Measurements from ENCODE around the gene SLC16A7.

SLC16A7 gene

DNA sequence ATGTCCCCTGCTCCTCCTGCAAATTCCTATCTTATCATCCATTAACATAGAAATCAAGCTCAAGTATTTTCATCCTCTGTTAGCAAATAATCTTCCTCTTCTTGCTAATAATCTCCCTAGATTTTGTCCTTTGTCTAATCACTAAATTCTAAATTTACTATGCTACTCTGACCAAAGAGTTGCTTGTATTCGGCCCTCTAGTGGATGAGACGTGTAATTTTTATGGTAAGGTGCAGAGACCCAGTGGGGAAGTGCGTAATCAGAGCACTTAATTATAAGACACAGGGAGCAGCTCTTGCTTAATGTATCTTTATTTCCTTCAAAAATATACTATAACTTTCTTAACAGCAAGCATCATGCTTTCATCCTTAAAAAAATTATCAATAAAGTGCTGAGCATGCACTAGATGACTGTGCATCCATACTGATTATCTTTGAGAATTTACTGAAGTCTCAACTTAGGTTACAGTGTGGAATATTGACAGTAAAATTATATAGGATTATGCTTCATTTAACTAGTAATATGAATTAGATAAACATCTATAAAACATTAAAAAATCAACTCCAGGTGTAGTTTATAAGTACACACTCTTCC, 212.6 kb downstream of the SLC16A7 start:
- Histone ChIP-seq H3K9me3 (ENCODE audit: control insufficient read depth, low read length) (no peaks in the 10 kb centered on the region), H3K36me3 (ENCODE audit: control insufficient read depth, insufficient read depth, low read length) (no peaks in the 10 kb centered on the region), H3K4me3 (ENCODE audit: insufficient read depth, low read depth, low read length, poor library complexity, severe bottlenecking) (no peak overlapping the region), H3K27ac (ENCODE audit: insufficient read depth, low read length, poor library complexity, severe bottlenecking) (no peak overlapping the region), H3K4me1 (ENCODE audit: control insufficient read depth, insufficient read depth, low read length, poor library complexity, severe bottlenecking) (no peaks in the 10 kb centered on the region), H3K27me3 (replicated peaks; ENCODE audit: control insufficient read depth, insufficient read depth, low read length, poor library complexity, severe bottlenecking) (no peaks in the 10 kb centered on the region)
- DNase-seq = no peak

DNA sequence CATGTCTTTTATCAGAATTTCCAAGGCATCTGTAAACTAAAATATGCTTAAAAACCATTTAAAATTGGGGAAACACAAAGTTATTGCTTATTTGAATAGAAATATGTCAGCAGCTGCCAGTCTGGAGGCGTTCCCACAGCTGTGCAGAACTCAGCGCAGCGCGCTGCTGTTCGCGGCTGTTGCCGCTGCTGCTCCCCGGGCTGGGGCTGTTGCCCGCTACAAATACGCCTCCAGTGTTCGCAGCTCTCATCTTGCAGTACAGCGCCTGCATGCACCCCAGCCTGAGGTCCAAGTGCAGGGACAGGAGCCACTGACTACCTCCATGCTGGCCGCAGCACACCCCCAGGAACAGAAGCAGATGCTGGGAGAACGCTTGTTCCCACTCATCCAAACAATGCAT, 216.2 kb downstream of the SLC16A7 start:
- DNase-seq = no peak
- no peaks in the 10 kb centered on the region for H3K27me3 ChIP-seq (replicated peaks; ENCODE audit: control insufficient read depth, insufficient read depth, low read length, poor library complexity, severe bottlenecking)

DNA sequence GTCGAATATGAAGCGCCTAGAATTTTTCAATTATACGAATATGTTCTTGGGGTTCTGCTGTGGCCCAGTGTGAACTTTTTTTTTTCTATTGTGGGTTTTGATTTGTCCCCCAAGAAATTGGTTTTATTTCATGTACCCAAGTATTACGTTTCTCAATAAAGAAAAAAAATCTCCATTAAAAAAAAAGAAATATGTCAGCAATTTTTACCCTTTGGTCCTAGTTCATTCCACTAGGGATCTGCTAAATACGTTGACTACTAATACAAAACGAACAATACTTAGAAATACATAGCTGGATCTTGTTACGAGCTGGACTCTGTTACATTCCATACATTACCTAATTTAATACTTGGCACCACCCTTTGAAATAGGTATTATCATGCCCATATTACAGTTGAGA, 216.9 kb downstream of the SLC16A7 start:
- H3K27me3 ChIP-seq (replicated peaks; ENCODE audit: control insufficient read depth, insufficient read depth, low read length, poor library complexity, severe bottlenecking) = no peaks in the 10 kb centered on the region
- no peak overlapping the region for H3K27ac ChIP-seq (ENCODE audit: insufficient read depth, low read length, poor library complexity, severe bottlenecking)
- no peaks in the 10 kb centered on the region for H3K36me3 ChIP-seq (ENCODE audit: control insufficient read depth, insufficient read depth, low read length)
- H3K4me3 ChIP-seq (ENCODE audit: insufficient read depth, low read depth, low read length, poor library complexity, severe bottlenecking) = no peak overlapping the region
- no peak for DNase-seq
- no peaks in the 10 kb centered on the region for H3K4me1 ChIP-seq (ENCODE audit: control insufficient read depth, insufficient read depth, low read length, poor library complexity, severe bottlenecking)
- H3K9me3 ChIP-seq (ENCODE audit: control insufficient read depth, low read length) = no peaks in the 10 kb centered on the region

More for the DNA sequence above, 216.2 kb downstream of the SLC16A7 start:
- Histone ChIP-seq H3K4me1 (ENCODE audit: control insufficient read depth, insufficient read depth, low read length, poor library complexity, severe bottlenecking) (no peaks in the 10 kb centered on the region), H3K4me3 (ENCODE audit: insufficient read depth, low read depth, low read length, poor library complexity, severe bottlenecking) (no peak overlapping the region), H3K36me3 (ENCODE audit: control insufficient read depth, insufficient read depth, low read length) (no peaks in the 10 kb centered on the region), H3K9me3 (ENCODE audit: control insufficient read depth, low read length) (no peaks in the 10 kb centered on the region), H3K27ac (ENCODE audit: insufficient read depth, low read length, poor library complexity, severe bottlenecking) (no peak overlapping the region)

- DNase-seq = no peak
- H3K9me3 ChIP-seq (ENCODE audit: control insufficient read depth, low read length) = no peaks in the 10 kb centered on the region
- no peaks in the 10 kb centered on the region for H3K27me3 ChIP-seq (replicated peaks; ENCODE audit: control insufficient read depth, insufficient read depth, low read length, poor library complexity, severe bottlenecking)
- H3K4me1 ChIP-seq (ENCODE audit: control insufficient read depth, insufficient read depth, low read length, poor library complexity, severe bottlenecking) = no peaks in the 10 kb centered on the region
- H3K4me3 ChIP-seq (ENCODE audit: insufficient read depth, low read depth, low read length, poor library complexity, severe bottlenecking) = no peak overlapping the region
- no peaks in the 10 kb centered on the region for H3K36me3 ChIP-seq (ENCODE audit: control insufficient read depth, insufficient read depth, low read length)
- H3K27ac ChIP-seq (ENCODE audit: insufficient read depth, low read length, poor library complexity, severe bottlenecking) = no peak overlapping the region
Measured at GRCh38 chr12:59820594-59821011, 224.8 kb downstream of the SLC16A7 start.

DNA sequence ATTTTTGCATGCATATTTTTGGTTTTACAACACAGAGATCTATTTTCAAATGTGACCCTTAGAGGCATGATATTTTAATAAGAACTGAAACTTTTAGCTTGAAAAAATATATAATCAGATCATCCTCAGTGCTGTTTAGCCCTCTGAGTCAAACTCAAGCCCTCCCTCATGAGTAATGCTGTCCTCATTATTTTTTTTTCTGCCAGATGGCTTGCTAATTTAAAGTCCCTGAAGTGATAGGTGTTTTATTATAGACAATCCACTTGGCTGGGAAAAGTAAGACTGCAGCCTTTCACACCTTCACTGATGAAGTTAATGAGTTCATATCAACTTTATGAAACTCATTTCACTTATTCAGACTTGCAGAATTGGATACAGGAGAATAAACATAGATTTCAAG, 227.7 kb downstream of the SLC16A7 start:
- H3K36me3 ChIP-seq (ENCODE audit: control insufficient read depth, insufficient read depth, low read length) = no peaks in the 10 kb centered on the region
- DNase-seq = no peak
- H3K9me3 ChIP-seq (ENCODE audit: control insufficient read depth, low read length) = no peaks in the 10 kb centered on the region
- no peak overlapping the region for H3K27ac ChIP-seq (ENCODE audit: insufficient read depth, low read length, poor library complexity, severe bottlenecking)
- no peak overlapping the region for H3K4me3 ChIP-seq (ENCODE audit: insufficient read depth, low read depth, low read length, poor library complexity, severe bottlenecking)
- no peaks in the 10 kb centered on the region for H3K4me1 ChIP-seq (ENCODE audit: control insufficient read depth, insufficient read depth, low read length, poor library complexity, severe bottlenecking)
- H3K27me3 ChIP-seq (replicated peaks; ENCODE audit: control insufficient read depth, insufficient read depth, low read length, poor library complexity, severe bottlenecking) = no peaks in the 10 kb centered on the region

- no peaks in the 10 kb centered on the region for H3K4me1 ChIP-seq (ENCODE audit: control insufficient read depth, insufficient read depth, low read length, poor library complexity, severe bottlenecking)
- H3K27ac ChIP-seq (ENCODE audit: insufficient read depth, low read length, poor library complexity, severe bottlenecking) = no peak overlapping the region
- no peaks in the 10 kb centered on the region for H3K27me3 ChIP-seq (replicated peaks; ENCODE audit: control insufficient read depth, insufficient read depth, low read length, poor library complexity, severe bottlenecking)
- DNase-seq = no peak
- no peaks in the 10 kb centered on the region for H3K9me3 ChIP-seq (ENCODE audit: control insufficient read depth, low read length)
- H3K36me3 ChIP-seq (ENCODE audit: control insufficient read depth, insufficient read depth, low read length) = no peaks in the 10 kb centered on the region
- no peak overlapping the region for H3K4me3 ChIP-seq (ENCODE audit: insufficient read depth, low read depth, low read length, poor library complexity, severe bottlenecking)
Measured at GRCh38 chr12:59827767-59828166, 231.9 kb downstream of the SLC16A7 start.

DNA sequence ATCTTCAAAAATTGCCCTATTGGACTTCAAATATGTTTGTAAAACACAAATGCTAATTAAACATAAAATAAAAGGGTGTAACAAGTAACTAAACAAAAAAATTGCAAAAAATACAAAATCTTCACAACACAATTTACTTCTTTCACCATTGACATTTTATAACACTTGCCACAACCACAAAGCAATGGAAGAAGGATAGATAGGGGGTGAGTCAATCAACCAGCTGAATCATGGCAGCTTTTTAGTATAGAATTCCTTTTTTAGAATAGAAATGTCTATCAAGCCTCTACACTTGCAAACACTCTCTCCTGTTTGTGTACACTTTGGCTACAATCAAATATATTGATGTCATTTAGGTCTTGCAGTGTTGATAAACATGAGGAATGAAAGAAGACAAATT, 232.7 kb downstream of the SLC16A7 start:
- Histone ChIP-seq H3K9me3 (ENCODE audit: control insufficient read depth, low read length) (no peaks in the 10 kb centered on the region), H3K27ac (ENCODE audit: insufficient read depth, low read length, poor library complexity, severe bottlenecking) (no peak overlapping the region), H3K4me3 (ENCODE audit: insufficient read depth, low read depth, low read length, poor library complexity, severe bottlenecking) (no peak overlapping the region), H3K27me3 (replicated peaks; ENCODE audit: control insufficient read depth, insufficient read depth, low read length, poor library complexity, severe bottlenecking) (no peaks in the 10 kb centered on the region), H3K4me1 (ENCODE audit: control insufficient read depth, insufficient read depth, low read length, poor library complexity, severe bottlenecking) (no peaks in the 10 kb centered on the region), H3K36me3 (ENCODE audit: control insufficient read depth, insufficient read depth, low read length) (no peaks in the 10 kb centered on the region)
- DNase-seq = no peak

- no peaks in the 10 kb centered on the region for H3K9me3 ChIP-seq (ENCODE audit: control insufficient read depth, low read length)
- no peak overlapping the region for H3K4me3 ChIP-seq (ENCODE audit: insufficient read depth, low read depth, low read length, poor library complexity, severe bottlenecking)
- DNase-seq = no peak
- H3K27ac ChIP-seq (ENCODE audit: insufficient read depth, low read length, poor library complexity, severe bottlenecking) = no peak overlapping the region
- H3K36me3 ChIP-seq (ENCODE audit: control insufficient read depth, insufficient read depth, low read length) = no peaks in the 10 kb centered on the region
- H3K27me3 ChIP-seq (replicated peaks; ENCODE audit: control insufficient read depth, insufficient read depth, low read length, poor library complexity, severe bottlenecking) = no peaks in the 10 kb centered on the region
- no peaks in the 10 kb centered on the region for H3K4me1 ChIP-seq (ENCODE audit: control insufficient read depth, insufficient read depth, low read length, poor library complexity, severe bottlenecking)
Measured at GRCh38 chr12:59833408-59833807, 237.6 kb downstream of the SLC16A7 start.

DNA sequence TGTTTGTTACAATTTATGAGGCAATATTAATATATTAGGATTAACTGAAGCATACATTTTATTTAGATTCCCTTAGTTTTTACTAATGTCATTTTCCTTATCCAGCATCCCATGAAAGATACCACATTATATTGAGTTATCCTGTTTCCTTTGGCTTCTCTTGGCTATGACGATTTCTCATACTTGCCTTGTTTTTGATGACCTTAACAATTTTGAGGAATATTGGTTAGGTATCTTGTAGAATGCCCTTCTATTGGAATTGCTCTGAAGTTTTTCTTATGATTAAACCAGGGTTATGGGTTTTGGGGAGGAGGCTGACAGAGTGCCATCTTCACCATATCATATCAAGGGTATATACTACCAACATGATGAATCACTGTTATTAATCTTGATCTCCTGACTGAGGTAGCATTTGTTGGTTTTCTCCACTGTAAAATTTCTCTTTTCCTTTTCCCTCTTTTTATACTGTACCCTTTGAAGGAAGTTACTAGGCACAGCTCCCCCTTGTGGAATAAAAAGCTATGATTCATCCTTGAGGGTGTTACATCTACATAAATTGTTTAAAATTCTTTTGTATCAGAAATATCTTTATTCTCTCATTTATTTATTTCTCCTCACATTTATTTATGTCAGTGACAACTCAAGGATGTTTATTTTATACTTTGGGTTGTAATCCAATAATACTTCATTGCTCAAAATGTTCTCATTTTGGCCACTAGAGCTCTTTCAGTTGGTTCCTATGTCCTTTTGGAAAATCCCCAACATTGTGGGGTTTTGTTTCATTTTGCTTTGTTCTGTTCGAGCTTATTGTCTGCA, 239.0 kb downstream of the SLC16A7 start:
- no peaks in the 10 kb centered on the region for H3K9me3 ChIP-seq (ENCODE audit: control insufficient read depth, low read length)
- no peak for DNase-seq
- no peak overlapping the region for H3K27ac ChIP-seq (ENCODE audit: insufficient read depth, low read length, poor library complexity, severe bottlenecking)
- H3K36me3 ChIP-seq (ENCODE audit: control insufficient read depth, insufficient read depth, low read length) = no peaks in the 10 kb centered on the region
- H3K4me1 ChIP-seq (ENCODE audit: control insufficient read depth, insufficient read depth, low read length, poor library complexity, severe bottlenecking) = no peaks in the 10 kb centered on the region
- H3K27me3 ChIP-seq (replicated peaks; ENCODE audit: control insufficient read depth, insufficient read depth, low read length, poor library complexity, severe bottlenecking) = no peaks in the 10 kb centered on the region
- no peak overlapping the region for H3K4me3 ChIP-seq (ENCODE audit: insufficient read depth, low read depth, low read length, poor library complexity, severe bottlenecking)
